Loucy (cell line): ENCODE measurements around the gene KBTBD12.

Experiments used
- CTCF ChIP-seq: fragments of 200-600 bp; sonication (generic); conservative IDR thresholded peaks from 2 replicates; pipeline ENCODE4 v1.5.1; 2014; ENCODE audit warnings: mild to moderate bottlenecking, antibody characterized with exemption, low read length
- EZH2phosphoT487 ChIP-seq: fragments of 200-600 bp; IDR thresholded peaks from 2 replicates; pipeline ENCODE4 v1.6.1; 2018; ENCODE audit warnings: antibody characterized with exemption, mild to moderate bottlenecking, moderate library complexity, borderline replicate concordance

- TF ChIP-seq CTCF (no peak), EZH2phosphoT487 (no peak)
Measured at GRCh38 chr3:127986803-127987202, 71.8 kb downstream of the KBTBD12 start.
